ENCODE measurements around the gene CUEDC2.
A peak's percentile ranks its signal among the peaks of the same experiment; 100 is the strongest.

CUEDC2 gene

GRCh38 chr10:102450374-102451104 lies 18.2 kb upstream of the CUEDC2 start:
- H3K9ac ChIP-seq (ENCODE audit: low read length), result peak overlapping the region; percentile 97
- peak overlapping the region; percentile 85 for H3K27ac ChIP-seq (ENCODE audit: low read depth, low read length)
- H3K4me2 ChIP-seq (ENCODE audit: low read depth, low read length, poor library complexity, severe bottlenecking), result peak overlapping the region; percentile 94
- TF ChIP-seq CTCF (IDR thresholded peaks at IDR 0.05; ENCODE audit: insufficient read depth, low read length, poor library complexity, severe bottlenecking), result no peak
- TF ChIP-seq EZH2phosphoT487 (conservative IDR thresholded peaks at IDR 0.05; ENCODE audit: low read length), result no peak
- H3K79me2 ChIP-seq (ENCODE audit: insufficient read depth, low read length), result peaks cover 26% of the 10 kb centered on the region
- H3K9me3 ChIP-seq (ENCODE audit: insufficient read depth, low read length), result no peaks in the 10 kb centered on the region
- H4K20me1 ChIP-seq (ENCODE audit: low read depth, low read length), result no peaks in the 10 kb centered on the region
- no peaks in the 10 kb centered on the region for H3K9me2 ChIP-seq (replicated peaks; ENCODE audit: insufficient read depth, low read length)
- peak overlapping the region; percentile 91 for H3K4me3 ChIP-seq (ENCODE audit: insufficient read depth, low read length, poor library complexity, severe bottlenecking)
- H3K36me3 ChIP-seq (ENCODE audit: low read length), result no peaks in the 10 kb centered on the region
- H2AFZ ChIP-seq (ENCODE audit: low read depth, low read length, severe bottlenecking), result peak overlapping the region; percentile 75
- no peaks in the 10 kb centered on the region for H3K27me3 ChIP-seq (ENCODE audit: low read length)
- H3F3A ChIP-seq (ENCODE audit: insufficient read depth), result peaks cover 8% of the 10 kb centered on the region; the same call in 1 of the 2 replicates

- peak overlapping the region; percentile 97 for H3K9ac ChIP-seq (ENCODE audit: low read length)
- H3K27ac ChIP-seq (ENCODE audit: low read depth, low read length), result peak overlapping the region; percentile 85
- H3K9me2 ChIP-seq (replicated peaks; ENCODE audit: insufficient read depth, low read length), result no peaks in the 10 kb centered on the region
- peak overlapping the region; percentile 75 for H2AFZ ChIP-seq (ENCODE audit: low read depth, low read length, severe bottlenecking)
- H3F3A ChIP-seq (ENCODE audit: insufficient read depth), result peaks cover 8% of the 10 kb centered on the region; the same call in 1 of the 2 replicates
- TF ChIP-seq CTCF (IDR thresholded peaks at IDR 0.05; ENCODE audit: insufficient read depth, low read length, poor library complexity, severe bottlenecking) (no peak), EZH2phosphoT487 (conservative IDR thresholded peaks at IDR 0.05; ENCODE audit: low read length) (no peak)
- H3K9me3 ChIP-seq (ENCODE audit: insufficient read depth, low read length), result no peaks in the 10 kb centered on the region
- peak overlapping the region; percentile 91 for H3K4me3 ChIP-seq (ENCODE audit: insufficient read depth, low read length, poor library complexity, severe bottlenecking)
- H3K27me3 ChIP-seq (ENCODE audit: low read length), result no peaks in the 10 kb centered on the region
- peaks cover 26% of the 10 kb centered on the region for H3K79me2 ChIP-seq (ENCODE audit: insufficient read depth, low read length)
- H3K36me3 ChIP-seq (ENCODE audit: low read length), result no peaks in the 10 kb centered on the region
- peak overlapping the region; percentile 94 for H3K4me2 ChIP-seq (ENCODE audit: low read depth, low read length, poor library complexity, severe bottlenecking)
- no peaks in the 10 kb centered on the region for H4K20me1 ChIP-seq (ENCODE audit: low read depth, low read length)
Observed at GRCh38 chr10:102450124-102450373, 17.7 kb upstream of the CUEDC2 start.

- H3K79me2 ChIP-seq (ENCODE audit: insufficient read depth, low read length), result peaks cover 26% of the 10 kb centered on the region
- peak overlapping the region; percentile 75 for H2AFZ ChIP-seq (ENCODE audit: low read depth, low read length, severe bottlenecking)
Observed at GRCh38 chr10:102449321-102450123, 17.1 kb upstream of the CUEDC2 start.

More at GRCh38 chr10:102449321-102450123, 17.1 kb upstream of the CUEDC2 start:
- Histone ChIP-seq H3K9me2 (replicated peaks; ENCODE audit: insufficient read depth, low read length) (no peaks in the 10 kb centered on the region), H3K4me3 (ENCODE audit: insufficient read depth, low read length, poor library complexity, severe bottlenecking) (peak overlapping the region; percentile 91), H3K27ac (ENCODE audit: low read depth, low read length) (peak overlapping the region; percentile 85), H3F3A (ENCODE audit: insufficient read depth) (peaks cover 8% of the 10 kb centered on the region; the same call in 1 of the 2 replicates), H3K9me3 (ENCODE audit: insufficient read depth, low read length) (no peaks in the 10 kb centered on the region), H4K20me1 (ENCODE audit: low read depth, low read length) (no peaks in the 10 kb centered on the region), H3K9ac (ENCODE audit: low read length) (peak overlapping the region; percentile 97), H3K36me3 (ENCODE audit: low read length) (no peaks in the 10 kb centered on the region), H3K27me3 (ENCODE audit: low read length) (no peaks in the 10 kb centered on the region), H3K4me2 (ENCODE audit: low read depth, low read length, poor library complexity, severe bottlenecking) (peak overlapping the region; percentile 94)
- TF ChIP-seq CTCF (IDR thresholded peaks at IDR 0.05; ENCODE audit: insufficient read depth, low read length, poor library complexity, severe bottlenecking) (no peak), EZH2phosphoT487 (conservative IDR thresholded peaks at IDR 0.05; ENCODE audit: low read length) (no peak)
